GM20000 (cell line): ENCODE data around the gene ZNF444.
A peak's percentile ranks its signal among the peaks of the same experiment; 100 is the strongest.

Experiments used
- DNase-seq: peaks from one replicate; pipeline ENCODE4 v3.0.0; 2012; ENCODE audit warnings: low spot score
- TF ChIP-seq, protein P1 (sequence below): IDR thresholded peaks from 2 replicates; pipeline ENCODE4 v1.5.1; 2012; ENCODE audit warnings: mild to moderate bottlenecking, control low read depth; ENCODE audit errors: extremely low read depth, missing control alignments

Gene ZNF444

DNA sequence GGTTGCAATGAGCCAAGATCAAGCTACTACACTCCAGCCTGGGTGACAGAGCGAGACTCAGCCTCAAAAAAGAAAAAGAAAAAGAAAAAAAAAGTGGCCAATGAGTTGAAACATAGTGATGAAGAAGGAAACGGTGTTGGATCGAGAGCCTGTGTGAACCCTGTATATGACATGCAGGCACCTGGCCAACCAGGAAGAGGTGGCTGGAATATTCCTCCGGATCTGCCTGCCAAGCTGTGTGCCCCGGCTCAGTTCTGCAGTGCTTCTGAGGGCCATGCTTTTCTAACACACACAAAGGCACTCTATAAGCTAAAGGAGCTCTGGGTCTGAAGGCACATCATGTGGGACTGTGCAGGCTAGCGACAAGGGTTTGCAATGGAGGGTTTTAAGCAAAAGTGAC lies 3.7 kb upstream of the ZNF444 start:
- TF ChIP-seq, protein P1, sequence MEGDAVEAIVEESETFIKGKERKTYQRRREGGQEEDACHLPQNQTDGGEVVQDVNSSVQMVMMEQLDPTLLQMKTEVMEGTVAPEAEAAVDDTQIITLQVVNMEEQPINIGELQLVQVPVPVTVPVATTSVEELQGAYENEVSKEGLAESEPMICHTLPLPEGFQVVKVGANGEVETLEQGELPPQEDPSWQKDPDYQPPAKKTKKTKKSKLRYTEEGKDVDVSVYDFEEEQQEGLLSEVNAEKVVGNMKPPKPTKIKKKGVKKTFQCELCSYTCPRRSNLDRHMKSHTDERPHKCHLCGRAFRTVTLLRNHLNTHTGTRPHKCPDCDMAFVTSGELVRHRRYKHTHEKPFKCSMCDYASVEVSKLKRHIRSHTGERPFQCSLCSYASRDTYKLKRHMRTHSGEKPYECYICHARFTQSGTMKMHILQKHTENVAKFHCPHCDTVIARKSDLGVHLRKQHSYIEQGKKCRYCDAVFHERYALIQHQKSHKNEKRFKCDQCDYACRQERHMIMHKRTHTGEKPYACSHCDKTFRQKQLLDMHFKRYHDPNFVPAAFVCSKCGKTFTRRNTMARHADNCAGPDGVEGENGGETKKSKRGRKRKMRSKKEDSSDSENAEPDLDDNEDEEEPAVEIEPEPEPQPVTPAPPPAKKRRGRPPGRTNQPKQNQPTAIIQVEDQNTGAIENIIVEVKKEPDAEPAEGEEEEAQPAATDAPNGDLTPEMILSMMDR = no peak
- no peak for DNase-seq

DNA sequence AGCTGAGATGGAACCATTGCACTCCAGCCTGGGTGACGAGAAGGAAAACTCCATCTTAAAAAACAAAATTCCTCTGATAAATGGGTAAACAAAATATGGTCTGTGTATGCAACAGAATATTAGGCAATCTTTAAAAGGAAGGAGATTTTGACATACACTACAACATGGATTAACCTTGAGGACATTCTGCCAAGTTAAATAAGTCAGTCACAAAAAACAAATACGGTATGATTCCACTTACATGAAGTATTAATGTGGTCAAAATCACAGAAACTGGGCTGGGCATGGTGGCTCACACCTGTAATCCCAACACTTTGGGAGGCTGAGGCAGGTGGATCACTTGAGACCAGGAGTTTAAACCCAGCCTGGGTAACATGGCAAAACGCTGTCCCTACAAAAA lies 3.0 kb upstream of the ZNF444 start:
- TF ChIP-seq, protein P1 = no peak
- no peak for DNase-seq

DNA sequence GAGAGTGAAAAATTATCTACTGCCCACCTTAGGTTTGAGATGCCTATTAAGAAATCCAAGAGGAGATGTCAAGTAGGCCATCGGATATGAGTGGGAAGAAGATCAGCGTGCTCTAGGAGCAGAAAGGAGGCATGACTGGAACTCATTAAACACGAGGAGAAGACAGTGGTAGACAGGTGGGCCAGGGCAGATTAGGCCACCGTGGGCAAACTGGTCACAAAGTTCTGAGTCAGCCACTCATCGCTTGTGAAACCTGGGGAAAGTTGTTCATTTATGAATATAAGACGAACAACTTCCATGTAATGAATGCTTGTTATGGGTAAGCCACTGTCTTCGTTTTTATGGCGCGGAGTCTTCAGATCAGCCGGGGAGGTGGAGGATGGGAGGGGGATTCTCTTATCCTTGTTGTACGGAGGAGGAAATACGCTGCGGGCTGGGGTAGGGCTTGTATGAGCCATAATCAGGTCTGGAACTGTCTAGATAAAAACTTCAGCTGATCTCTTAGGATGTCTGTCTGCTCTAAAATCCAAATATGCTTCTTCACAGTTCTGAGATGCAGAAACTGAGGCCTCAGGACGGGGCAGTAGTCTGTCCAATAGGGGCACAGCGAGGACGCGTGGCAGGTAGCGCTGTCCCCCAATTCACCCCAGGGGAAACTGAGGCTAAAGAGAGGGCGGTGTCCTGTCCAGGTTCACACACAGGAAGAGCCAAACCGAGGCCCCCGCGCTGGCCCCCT lies 1.1 kb upstream of the ZNF444 start:
- no peak for DNase-seq
- TF ChIP-seq, protein P1 = no peak

DNA sequence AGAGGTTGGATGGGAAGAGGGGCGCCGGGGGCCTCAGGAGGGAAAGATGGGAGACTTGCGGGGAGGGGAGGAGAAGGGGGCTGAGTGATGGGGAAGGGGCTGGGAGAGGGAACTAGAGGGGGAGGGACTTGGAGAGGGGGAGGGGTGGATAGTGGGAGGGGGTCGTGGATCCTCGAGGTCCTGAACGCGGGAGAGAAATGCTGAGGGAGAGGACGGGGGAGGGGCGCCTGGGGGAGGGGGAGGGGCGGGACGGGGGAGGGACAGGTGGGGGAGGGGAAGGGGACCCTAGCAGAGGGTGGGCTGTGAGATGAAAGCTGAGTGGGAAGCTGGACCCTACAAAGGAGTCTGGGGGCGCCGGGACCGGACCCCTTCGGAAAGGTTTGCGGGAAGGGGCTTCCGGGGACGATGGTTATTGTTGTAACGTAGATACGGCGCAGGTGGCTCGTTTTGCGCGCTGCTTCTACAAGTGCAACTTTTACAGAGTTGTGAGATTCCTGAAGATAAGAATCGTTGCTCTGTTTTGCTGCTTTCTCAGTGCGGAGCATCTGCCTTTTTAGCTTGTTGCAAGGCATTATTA lies 418 bp downstream of the ZNF444 start:
- peak; percentile 49 for DNase-seq
- TF ChIP-seq, protein P1 = no peak

DNA sequence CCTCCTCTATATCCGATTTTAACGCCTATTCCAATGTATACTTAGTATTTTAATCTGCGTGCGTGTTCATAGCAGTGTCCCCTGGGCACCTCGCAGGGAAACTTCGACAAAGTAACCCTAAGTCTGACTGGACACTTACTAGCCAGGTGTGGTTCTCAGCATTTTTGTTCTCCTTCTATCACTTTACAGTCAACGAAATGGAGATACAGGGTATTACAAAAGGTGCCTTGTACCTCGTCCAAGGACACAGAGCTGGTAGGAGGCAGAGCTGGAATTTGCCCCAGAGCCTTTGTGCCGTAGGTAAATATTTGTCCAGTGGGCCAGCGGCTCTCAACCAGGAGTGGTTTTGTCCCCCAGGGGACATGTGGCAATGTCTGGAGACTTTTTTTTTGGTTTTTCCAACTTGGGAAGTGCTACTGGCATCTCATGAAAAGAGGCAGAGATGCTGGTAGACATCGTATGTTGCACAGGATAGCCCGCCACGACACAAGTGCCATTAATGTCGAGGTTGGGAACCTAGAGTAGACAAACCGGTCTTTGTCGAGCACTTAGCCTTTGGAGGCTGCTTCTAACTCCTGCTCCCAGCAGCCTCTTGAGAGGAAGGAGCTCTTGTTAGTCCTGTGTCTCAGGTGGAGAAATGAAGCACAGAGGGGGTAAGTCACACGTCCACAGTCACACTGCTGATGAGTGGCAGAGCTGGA lies 1.1 kb downstream of the ZNF444 start:
- TF ChIP-seq, protein P1 = no peak
- no peak for DNase-seq

DNA sequence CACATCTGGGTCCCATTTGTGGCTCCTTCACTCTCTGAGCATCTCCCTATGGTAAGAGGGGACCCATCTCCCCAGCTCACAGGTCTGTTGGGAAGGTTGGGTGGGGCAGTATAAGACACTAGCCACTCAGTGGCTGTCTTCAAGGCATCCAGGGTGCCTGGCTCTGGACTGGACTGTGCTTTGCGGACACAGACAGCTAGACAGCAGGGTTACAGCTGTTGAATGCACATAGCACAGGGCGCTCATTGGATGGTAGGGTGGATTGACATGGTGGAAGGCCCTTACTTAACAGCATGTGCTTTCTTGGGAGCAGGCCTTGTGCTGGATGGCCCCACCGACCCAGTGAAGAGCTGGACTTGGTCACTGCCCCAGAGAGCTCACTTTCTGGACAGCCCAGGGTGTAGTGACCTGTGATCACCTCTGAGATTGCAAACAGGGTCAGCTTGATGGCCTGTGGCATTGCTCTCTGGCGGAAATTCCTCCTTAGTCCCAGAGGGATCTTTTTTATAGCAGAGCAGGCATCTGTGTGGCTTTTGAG lies 1.9 kb downstream of the ZNF444 start:
- TF ChIP-seq, protein P1 = no peak
- DNase-seq = peak; percentile 16

DNA sequence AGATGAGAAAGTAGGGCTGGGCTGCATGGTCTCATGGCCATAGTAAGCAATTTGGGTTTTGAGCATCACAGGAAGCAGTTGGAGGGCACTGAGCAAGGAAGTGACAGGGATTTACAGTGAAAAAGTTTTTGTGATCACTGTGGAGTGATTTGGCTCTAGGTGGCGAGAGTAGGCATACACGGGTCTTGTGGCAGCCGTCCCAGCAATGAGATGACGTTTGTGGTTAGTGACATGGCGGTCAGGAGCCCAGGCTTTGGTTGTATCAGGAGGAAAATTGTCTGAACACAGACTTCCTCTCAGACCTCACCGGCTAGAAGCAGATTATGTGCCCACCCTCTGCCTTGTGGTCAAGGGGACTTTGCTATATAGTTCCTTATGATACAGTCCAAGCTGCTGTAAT lies 3.3 kb downstream of the ZNF444 start:
- TF ChIP-seq, protein P1 = no peak
- DNase-seq = no peak
